AG08395 (cell line): Measurements from ENCODE around the gene SOX12.
A peak's percentile ranks its signal among the peaks of the same experiment; 100 is the strongest.

Experiments used
- DNase-seq: peaks from one replicate; pipeline ENCODE4 v3.0.0; 2012; ENCODE audit warnings: mixed read lengths, low spot score

The SOX12 gene

GRCh38 chr20:301886-302848 lies 23.2 kb upstream of the SOX12 start:
- DNase-seq = no peak

GRCh38 chr20:305745-306144 lies 19.6 kb upstream of the SOX12 start:
- DNase-seq = no peak

GRCh38 chr20:308427-309038 lies 16.8 kb upstream of the SOX12 start:
- no peak for DNase-seq

- DNase-seq = no peak
Observed at GRCh38 chr20:309306-309840, 16.0 kb upstream of the SOX12 start.

GRCh38 chr20:309841-310644 lies 15.3 kb upstream of the SOX12 start:
- peak; percentile 99 for DNase-seq

- DNase-seq = no peak
Observed at GRCh38 chr20:310645-311044, 14.7 kb upstream of the SOX12 start.

- no peak for DNase-seq
Observed at GRCh38 chr20:311609-312008, 13.7 kb upstream of the SOX12 start.

GRCh38 chr20:312067-312466 lies 13.3 kb upstream of the SOX12 start:
- no peak for DNase-seq

- no peak for DNase-seq
Observed at GRCh38 chr20:312866-313265, 12.5 kb upstream of the SOX12 start.

GRCh38 chr20:313402-313801 lies 11.9 kb upstream of the SOX12 start:
- DNase-seq = no peak

GRCh38 chr20:313948-314347 lies 11.4 kb upstream of the SOX12 start:
- DNase-seq = no peak

- DNase-seq = peak; percentile 41
Observed at GRCh38 chr20:316316-317068, 8.9 kb upstream of the SOX12 start.

GRCh38 chr20:324177-325044 lies 941 bp upstream of the SOX12 start:
- peak; percentile 90 for DNase-seq

- peak; percentile 29 for DNase-seq
Observed at GRCh38 chr20:325889-326644, 715 bp downstream of the SOX12 start.

GRCh38 chr20:326645-327185 lies 1.4 kb downstream of the SOX12 start:
- no peak for DNase-seq

- peak; percentile 96 for DNase-seq
Observed at GRCh38 chr20:327186-328026, 2.1 kb downstream of the SOX12 start.

GRCh38 chr20:328027-328974 lies 2.9 kb downstream of the SOX12 start:
- no peak for DNase-seq
